Nephron progenitor cell (in vitro differentiated cells): Measurements from ENCODE around the gene PTCH2.

ENCODE experiments used
- DNase-seq: peaks from one replicate; pipeline ENCODE4 v3.0.0; 2021
- H3K27ac Mint-ChIP-seq: 2 replicates; pipeline ENCODE4 v1.8.0; 2021; ENCODE audit warnings: mild to moderate bottlenecking, moderate library complexity, mixed read lengths
- H3K27me3 Mint-ChIP-seq: 2 replicates; pipeline ENCODE4 v1.8.0; 2021; ENCODE audit warnings: mild to moderate bottlenecking, low read depth, mixed read lengths; ENCODE audit not compliant: poor library complexity
- H3K36me3 Mint-ChIP-seq: 2 replicates; pipeline ENCODE4 v1.8.0; 2021; ENCODE audit warnings: low read depth, mixed read lengths
- H3K4me1 Mint-ChIP-seq: 2 replicates; pipeline ENCODE4 v1.8.0; 2021; ENCODE audit warnings: mixed read lengths
- H3K4me3 Mint-ChIP-seq: 2 replicates; pipeline ENCODE4 v1.8.0; 2021; ENCODE audit warnings: mild to moderate bottlenecking, moderate library complexity, mixed read lengths
- H3K9me3 Mint-ChIP-seq: 2 replicates; pipeline ENCODE4 v1.8.0; 2021; ENCODE audit warnings: mild to moderate bottlenecking, moderate library complexity, mixed read lengths
- TF ChIP-seq, protein P1 (sequence below): fragments of 200-600 bp; sonication (generic); IDR thresholded peaks from 2 replicates; pipeline ENCODE4 v1.5.0; 2021; ENCODE audit warnings: antibody characterized with exemption

Gene PTCH2

DNA sequence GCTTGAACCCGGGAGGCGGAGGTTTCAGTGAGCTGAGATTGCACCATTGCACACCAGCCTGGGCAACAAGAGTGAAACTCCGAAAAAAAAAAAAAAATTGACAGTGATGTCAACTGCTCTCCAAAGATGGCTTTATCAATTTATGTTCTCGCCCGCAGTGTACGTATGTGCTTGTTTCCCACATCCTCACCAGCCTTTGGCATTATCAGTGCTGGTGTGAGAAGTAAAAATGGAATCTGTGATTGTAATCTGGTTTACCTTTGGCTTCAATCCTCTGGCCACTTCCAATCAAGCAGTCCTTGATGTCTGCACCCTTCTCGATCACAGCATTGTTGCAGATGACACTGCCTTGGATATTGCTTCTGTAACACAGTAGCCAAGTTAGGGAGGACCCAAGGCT is 14.4 kb upstream of the PTCH2 start:
- Mint-ChIP-seq H3K36me3 (peaks cover 53% of the 10 kb centered on the region), H3K4me1 (no peaks in the 10 kb centered on the region), H3K27ac (no peak overlapping the region), H3K4me3 (no peak overlapping the region), H3K27me3 (no peaks in the 10 kb centered on the region), H3K9me3 (no peaks in the 10 kb centered on the region)
- DNase-seq = no peak
- TF ChIP-seq, protein P1, sequence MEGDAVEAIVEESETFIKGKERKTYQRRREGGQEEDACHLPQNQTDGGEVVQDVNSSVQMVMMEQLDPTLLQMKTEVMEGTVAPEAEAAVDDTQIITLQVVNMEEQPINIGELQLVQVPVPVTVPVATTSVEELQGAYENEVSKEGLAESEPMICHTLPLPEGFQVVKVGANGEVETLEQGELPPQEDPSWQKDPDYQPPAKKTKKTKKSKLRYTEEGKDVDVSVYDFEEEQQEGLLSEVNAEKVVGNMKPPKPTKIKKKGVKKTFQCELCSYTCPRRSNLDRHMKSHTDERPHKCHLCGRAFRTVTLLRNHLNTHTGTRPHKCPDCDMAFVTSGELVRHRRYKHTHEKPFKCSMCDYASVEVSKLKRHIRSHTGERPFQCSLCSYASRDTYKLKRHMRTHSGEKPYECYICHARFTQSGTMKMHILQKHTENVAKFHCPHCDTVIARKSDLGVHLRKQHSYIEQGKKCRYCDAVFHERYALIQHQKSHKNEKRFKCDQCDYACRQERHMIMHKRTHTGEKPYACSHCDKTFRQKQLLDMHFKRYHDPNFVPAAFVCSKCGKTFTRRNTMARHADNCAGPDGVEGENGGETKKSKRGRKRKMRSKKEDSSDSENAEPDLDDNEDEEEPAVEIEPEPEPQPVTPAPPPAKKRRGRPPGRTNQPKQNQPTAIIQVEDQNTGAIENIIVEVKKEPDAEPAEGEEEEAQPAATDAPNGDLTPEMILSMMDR = no peak

DNA sequence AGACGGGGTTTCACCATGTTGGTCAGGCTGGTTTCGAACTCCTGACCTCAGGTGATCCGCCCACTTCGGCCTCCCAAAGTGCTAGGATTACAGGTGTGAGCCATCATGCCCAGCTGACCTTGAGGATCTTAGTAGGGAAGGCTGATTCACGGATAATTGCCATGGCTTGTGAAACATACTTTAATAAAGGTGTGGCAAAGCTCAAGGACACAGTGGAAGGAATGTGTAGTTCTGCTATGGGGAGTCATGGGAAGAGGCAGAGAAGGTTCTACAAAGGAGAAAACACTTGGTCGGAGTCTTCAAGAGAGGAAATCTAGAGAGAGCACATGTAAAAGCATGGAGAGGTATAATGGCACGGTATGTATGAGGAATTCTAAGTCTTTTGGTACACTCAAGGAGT is 12.7 kb upstream of the PTCH2 start:
- no peak overlapping the region for H3K4me3 Mint-ChIP-seq
- H3K27ac Mint-ChIP-seq = no peak overlapping the region
- no peak for DNase-seq
- H3K36me3 Mint-ChIP-seq = peaks cover 53% of the 10 kb centered on the region
- TF ChIP-seq, protein P1 = no peak
- H3K4me1 Mint-ChIP-seq = no peaks in the 10 kb centered on the region
- H3K9me3 Mint-ChIP-seq = no peaks in the 10 kb centered on the region
- no peaks in the 10 kb centered on the region for H3K27me3 Mint-ChIP-seq

DNA sequence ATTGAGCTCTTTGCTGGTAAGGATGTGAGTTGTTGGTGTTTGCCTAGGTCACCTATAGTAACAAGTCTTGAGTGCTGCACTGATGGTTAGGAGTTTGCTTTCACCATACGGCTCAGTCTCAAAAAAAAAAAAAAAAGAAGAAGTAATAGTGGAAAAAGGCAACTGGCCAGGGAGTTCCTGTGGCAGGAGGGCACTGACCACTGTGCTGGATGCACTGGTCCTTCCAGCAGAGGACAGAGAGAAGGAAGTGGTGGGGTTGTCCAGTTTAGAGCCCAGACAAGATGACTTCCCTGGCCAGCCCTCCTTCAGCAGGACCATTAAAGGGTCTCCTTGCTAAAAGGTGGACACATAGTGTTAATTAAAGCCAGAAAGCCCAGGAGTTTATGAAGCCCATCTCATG is 11.9 kb upstream of the PTCH2 start:
- H3K36me3 Mint-ChIP-seq = peaks cover 53% of the 10 kb centered on the region
- H3K27ac Mint-ChIP-seq = no peak overlapping the region
- no peaks in the 10 kb centered on the region for H3K9me3 Mint-ChIP-seq
- no peak for DNase-seq
- no peak overlapping the region for H3K4me3 Mint-ChIP-seq
- TF ChIP-seq, protein P1 = no peak
- peaks cover 2% of the 10 kb centered on the region for H3K4me1 Mint-ChIP-seq
- H3K27me3 Mint-ChIP-seq = no peaks in the 10 kb centered on the region

DNA sequence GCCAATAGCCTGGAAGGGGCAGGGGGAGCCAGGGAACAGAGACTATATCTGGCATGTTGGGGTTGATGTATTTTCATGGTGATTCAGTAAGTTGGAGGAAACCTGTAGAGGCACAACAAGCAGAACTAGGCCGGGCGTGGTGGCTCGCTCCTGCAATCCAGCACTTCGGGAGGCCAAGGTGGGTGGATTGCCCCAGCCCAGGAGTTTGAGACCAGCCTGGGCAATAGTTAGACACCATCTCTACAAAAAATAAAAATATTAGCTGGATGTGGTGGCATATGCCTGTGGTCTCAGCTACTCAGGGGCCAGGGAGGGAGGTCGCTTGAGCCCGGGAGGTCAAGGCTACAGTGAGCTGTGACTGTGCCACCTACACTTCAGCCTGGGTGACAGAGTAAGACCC is 10.1 kb upstream of the PTCH2 start:
- TF ChIP-seq, protein P1 = no peak
- H3K27ac Mint-ChIP-seq = no peak overlapping the region
- H3K9me3 Mint-ChIP-seq = no peaks in the 10 kb centered on the region
- peaks cover 51% of the 10 kb centered on the region for H3K36me3 Mint-ChIP-seq
- H3K4me1 Mint-ChIP-seq = peaks cover 20% of the 10 kb centered on the region
- no peak for DNase-seq
- no peak overlapping the region for H3K4me3 Mint-ChIP-seq
- H3K27me3 Mint-ChIP-seq = no peaks in the 10 kb centered on the region

DNA sequence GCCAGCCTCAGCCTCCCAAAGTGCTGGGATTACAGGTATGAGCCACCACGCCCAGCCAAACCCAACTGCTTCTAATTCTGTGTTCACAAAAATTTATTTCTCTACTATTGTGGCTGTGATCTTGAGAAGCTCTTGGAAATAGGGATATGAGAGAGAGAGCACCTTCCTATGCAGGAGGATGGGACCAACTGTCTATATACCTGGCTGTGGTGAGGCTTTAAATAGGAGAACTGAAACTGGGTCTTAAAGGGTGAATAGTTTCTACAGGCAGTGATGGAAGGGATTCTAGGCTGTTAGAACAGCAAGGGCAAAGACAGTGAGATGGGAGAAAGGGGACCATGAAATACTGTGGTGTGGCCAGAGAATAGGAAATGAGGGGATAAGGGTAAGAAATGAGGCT is 8.3 kb upstream of the PTCH2 start:
- H3K27ac Mint-ChIP-seq = no peak overlapping the region
- H3K27me3 Mint-ChIP-seq = no peaks in the 10 kb centered on the region
- DNase-seq = no peak
- peaks cover 35% of the 10 kb centered on the region for H3K36me3 Mint-ChIP-seq
- H3K9me3 Mint-ChIP-seq = no peaks in the 10 kb centered on the region
- H3K4me3 Mint-ChIP-seq = no peak overlapping the region
- TF ChIP-seq, protein P1 = no peak
- H3K4me1 Mint-ChIP-seq = peaks cover 25% of the 10 kb centered on the region

DNA sequence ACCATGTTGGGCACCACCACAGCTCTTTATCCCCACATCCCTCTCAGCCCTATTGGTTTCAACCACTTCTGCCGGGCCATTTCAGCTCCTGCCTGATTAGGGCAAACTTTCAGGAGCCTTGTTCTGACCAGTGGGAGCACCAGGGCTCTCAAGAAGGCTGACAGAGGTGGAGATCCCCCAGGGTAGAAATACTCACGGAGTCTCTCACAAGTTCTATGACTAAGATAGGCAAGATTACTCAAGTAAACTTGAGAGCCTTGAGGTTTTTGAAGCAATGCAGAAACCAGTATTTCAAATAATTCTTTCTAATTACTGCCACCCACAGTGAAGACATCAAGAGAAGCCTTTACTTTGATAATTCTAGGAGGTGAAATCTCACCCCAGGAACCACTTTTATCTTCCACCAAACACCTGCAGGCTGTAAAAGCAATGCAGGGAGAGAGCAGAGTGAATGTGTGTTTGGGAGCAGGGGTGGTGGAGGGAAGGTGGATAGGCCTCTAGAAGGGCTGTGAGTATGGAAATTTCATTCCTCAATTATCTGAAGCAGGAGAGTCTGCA is 6.6 kb upstream of the PTCH2 start:
- DNase-seq = no peak
- TF ChIP-seq, protein P1 = no peak
- peaks cover 1% of the 10 kb centered on the region for H3K9me3 Mint-ChIP-seq
- peaks cover 25% of the 10 kb centered on the region for H3K4me1 Mint-ChIP-seq
- peaks cover 4% of the 10 kb centered on the region for H3K27me3 Mint-ChIP-seq
- peaks cover 22% of the 10 kb centered on the region for H3K36me3 Mint-ChIP-seq
- H3K27ac Mint-ChIP-seq = peak overlapping the region; percentile 27
- no peak overlapping the region for H3K4me3 Mint-ChIP-seq
